GM23338 (cell line): ENCODE data around the gene TEX30. TPM values are rescaled to one million over a fixed set of nuclear protein-coding genes. Genes with fewer than 3 reads are reported as not detected.

Experiments
- ATAC-seq: fragments of 200-7000 bp; cut with Tn5 transposase; 3 replicates; pipeline ENCODE4 v1.9.1; 2020
- DNase-seq: peaks from one replicate; pipeline ENCODE4 v3.0.0-alpha.2; 2015; ENCODE audit warnings: low spot score
- H2AFZ ChIP-seq: fragments of 200-600 bp; sonication (generic); 2 replicates; pipeline ENCODE4 v1.8.0; 2016; ENCODE audit warnings: antibody characterized with exemption, mild to moderate bottlenecking, moderate library complexity
- H3F3A ChIP-seq: fragments of 200-600 bp; sonication (generic); replicated peaks from 2 replicates; pipeline ENCODE4 v1.8.0; 2017; ENCODE audit warnings: antibody characterized with exemption, mixed run types, low read depth
- H3K27ac ChIP-seq: fragments of 200-600 bp; sonication (generic); 2 replicates; pipeline ENCODE4 v1.6.1; 2016; ENCODE audit warnings: low read depth
- H3K27me3 ChIP-seq: fragments of 200-600 bp; sonication (generic); 2 replicates; pipeline ENCODE4 v1.8.0; 2016; ENCODE audit warnings: mild to moderate bottlenecking, mixed run types, moderate library complexity; ENCODE audit not compliant: insufficient read depth
- H3K36me3 ChIP-seq: fragments of 200-600 bp; sonication (generic); 2 replicates; pipeline ENCODE4 v1.8.0; 2016; ENCODE audit warnings: mild to moderate bottlenecking; ENCODE audit not compliant: insufficient read depth
- H3K4me1 ChIP-seq: fragments of 200-600 bp; sonication (generic); 2 replicates; pipeline ENCODE4 v1.8.0; 2016; ENCODE audit warnings: mild to moderate bottlenecking, moderate library complexity; ENCODE audit not compliant: insufficient read depth
- H3K4me2 ChIP-seq: fragments of 200-600 bp; sonication (generic); 2 replicates; pipeline ENCODE4 v1.7.1; 2017; ENCODE audit warnings: mixed run types
- H3K4me3 ChIP-seq: fragments of 200-600 bp; sonication (generic); 2 replicates; pipeline ENCODE4 v1.6.1; 2016; ENCODE audit warnings: mixed run types
- H3K79me2 ChIP-seq: fragments of 200-600 bp; sonication (generic); replicated peaks from 2 replicates; pipeline ENCODE4 v1.8.0; 2017; ENCODE audit warnings: mild to moderate bottlenecking; ENCODE audit not compliant: insufficient read depth
- H3K9me2 ChIP-seq: fragments of 200-600 bp; sonication (generic); 2 replicates; pipeline ENCODE4 v1.8.0; 2017; ENCODE audit not compliant: insufficient read depth
- H4K20me1 ChIP-seq: fragments of 200-600 bp; sonication (generic); replicated peaks from 2 replicates; pipeline ENCODE4 v1.8.0; 2017; ENCODE audit warnings: mild to moderate bottlenecking; ENCODE audit not compliant: insufficient read depth
- H3K27ac Mint-ChIP-seq: 2 replicates; pipeline ENCODE4 v1.8.0; 2020; ENCODE audit warnings: inconsistent platforms, mild to moderate bottlenecking, moderate library complexity, mixed read lengths
- H3K27me3 Mint-ChIP-seq: 3 replicates; pipeline ENCODE4 v1.8.0; 2022; ENCODE audit warnings: low read depth, mild to moderate bottlenecking, moderate library complexity, mixed read lengths, inconsistent platforms; ENCODE audit not compliant: insufficient read depth, poor library complexity
- H3K36me3 Mint-ChIP-seq: 3 replicates; pipeline ENCODE4 v1.8.0; 2021; ENCODE audit warnings: low read depth, mild to moderate bottlenecking, inconsistent platforms, moderate library complexity, mixed read lengths
- H3K4me1 Mint-ChIP-seq: 3 replicates; pipeline ENCODE4 v1.8.0; 2020; ENCODE audit warnings: mild to moderate bottlenecking, inconsistent platforms, mixed read lengths
- H3K4me3 Mint-ChIP-seq: 3 replicates; pipeline ENCODE4 v1.8.0; 2021; ENCODE audit warnings: moderate library complexity, mild to moderate bottlenecking, inconsistent platforms, mixed read lengths
- H3K9me3 Mint-ChIP-seq: 3 replicates; pipeline ENCODE4 v1.8.0; 2020; ENCODE audit warnings: moderate library complexity, mild to moderate bottlenecking, inconsistent platforms, mixed read lengths
- NANOG ChIP-seq: IDR thresholded peaks from 2 replicates; pipeline ENCODE4 v1.6.1; 2016; ENCODE audit warnings: antibody characterized with exemption, borderline replicate concordance
- STAT1 ChIP-seq: IDR thresholded peaks from one replicate; pipeline ENCODE4 v1.6.1; 2016; ENCODE audit warnings: antibody characterized with exemption; ENCODE audit not compliant: unreplicated experiment
- ZNF462 ChIP-seq: fragments of 250-450 bp; sonication (Bioruptor Pico); IDR thresholded peaks from 2 replicates; pipeline ENCODE4 v1.5.0; 2020; ENCODE audit warnings: mild to moderate bottlenecking, moderate library complexity
- polyA plus RNA-seq: library from polyadenylated mRNA; unstranded; fragments of >200 nt; fragmentation: Nextera tagmentation; extraction: Ambion mirVana; gene quantifications from 2 replicates; pipeline ENCODE4 v1.2.1, GENCODE V29; 2016
- total RNA-seq: library from RNA; depleted of rRNA; stranded (reverse); fragments of >200 nt; shearing (Covaris generic); gene quantifications from 2 replicates; pipeline ENCODE4 v1.2.3, GENCODE V29; 2014
- TF ChIP-seq, protein P1 (sequence below): IDR thresholded peaks from one replicate; pipeline ENCODE4 v1.6.1; 2018; ENCODE audit warnings: antibody characterized with exemption; ENCODE audit not compliant: unreplicated experiment
- TF ChIP-seq, protein P2 (sequence below), 2 experiments: fragments of 200-600 bp in 1 of 2; sonication (generic) in 1 of 2; conservative IDR thresholded peaks; 2 replicates each; pipeline versions ENCODE4 v1.5.1 to v1.6.1; 2016 to 2017; ENCODE audit warnings: antibody characterized with exemption in 2 of 2, low read depth in 2 of 2, mild to moderate bottlenecking in 2 of 2, moderate library complexity in 1 of 2

TEX30 gene
- total and polyA plus RNA-seq, 2 experiments from 2014 or later: 6.3 to 28.2 TPM

DNA sequence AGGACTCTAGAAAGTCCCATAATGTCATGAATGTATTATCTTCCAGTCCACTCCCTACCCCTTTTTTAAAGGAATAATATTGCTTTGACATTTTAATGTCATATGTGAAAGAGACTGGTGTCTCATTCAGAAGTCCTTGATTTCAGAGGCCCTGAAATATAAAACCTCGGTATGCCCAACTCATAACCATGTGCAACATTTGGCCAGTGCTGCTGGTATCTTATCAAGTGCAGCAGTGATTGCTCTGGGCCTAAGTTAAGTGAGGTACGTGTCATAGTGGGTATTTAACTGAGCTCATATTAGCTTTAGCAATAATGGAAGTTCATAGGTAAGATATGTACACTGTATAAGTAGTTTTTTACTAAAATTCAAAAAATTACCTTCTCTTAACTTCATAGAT is 14.7 kb downstream of the TEX30 start (continued):
- TF ChIP-seq, protein P1, sequence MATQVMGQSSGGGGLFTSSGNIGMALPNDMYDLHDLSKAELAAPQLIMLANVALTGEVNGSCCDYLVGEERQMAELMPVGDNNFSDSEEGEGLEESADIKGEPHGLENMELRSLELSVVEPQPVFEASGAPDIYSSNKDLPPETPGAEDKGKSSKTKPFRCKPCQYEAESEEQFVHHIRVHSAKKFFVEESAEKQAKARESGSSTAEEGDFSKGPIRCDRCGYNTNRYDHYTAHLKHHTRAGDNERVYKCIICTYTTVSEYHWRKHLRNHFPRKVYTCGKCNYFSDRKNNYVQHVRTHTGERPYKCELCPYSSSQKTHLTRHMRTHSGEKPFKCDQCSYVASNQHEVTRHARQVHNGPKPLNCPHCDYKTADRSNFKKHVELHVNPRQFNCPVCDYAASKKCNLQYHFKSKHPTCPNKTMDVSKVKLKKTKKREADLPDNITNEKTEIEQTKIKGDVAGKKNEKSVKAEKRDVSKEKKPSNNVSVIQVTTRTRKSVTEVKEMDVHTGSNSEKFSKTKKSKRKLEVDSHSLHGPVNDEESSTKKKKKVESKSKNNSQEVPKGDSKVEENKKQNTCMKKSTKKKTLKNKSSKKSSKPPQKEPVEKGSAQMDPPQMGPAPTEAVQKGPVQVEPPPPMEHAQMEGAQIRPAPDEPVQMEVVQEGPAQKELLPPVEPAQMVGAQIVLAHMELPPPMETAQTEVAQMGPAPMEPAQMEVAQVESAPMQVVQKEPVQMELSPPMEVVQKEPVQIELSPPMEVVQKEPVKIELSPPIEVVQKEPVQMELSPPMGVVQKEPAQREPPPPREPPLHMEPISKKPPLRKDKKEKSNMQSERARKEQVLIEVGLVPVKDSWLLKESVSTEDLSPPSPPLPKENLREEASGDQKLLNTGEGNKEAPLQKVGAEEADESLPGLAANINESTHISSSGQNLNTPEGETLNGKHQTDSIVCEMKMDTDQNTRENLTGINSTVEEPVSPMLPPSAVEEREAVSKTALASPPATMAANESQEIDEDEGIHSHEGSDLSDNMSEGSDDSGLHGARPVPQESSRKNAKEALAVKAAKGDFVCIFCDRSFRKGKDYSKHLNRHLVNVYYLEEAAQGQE: no peak
- no peak for TF ChIP-seq STAT1
- TF ChIP-seq, protein P2, sequence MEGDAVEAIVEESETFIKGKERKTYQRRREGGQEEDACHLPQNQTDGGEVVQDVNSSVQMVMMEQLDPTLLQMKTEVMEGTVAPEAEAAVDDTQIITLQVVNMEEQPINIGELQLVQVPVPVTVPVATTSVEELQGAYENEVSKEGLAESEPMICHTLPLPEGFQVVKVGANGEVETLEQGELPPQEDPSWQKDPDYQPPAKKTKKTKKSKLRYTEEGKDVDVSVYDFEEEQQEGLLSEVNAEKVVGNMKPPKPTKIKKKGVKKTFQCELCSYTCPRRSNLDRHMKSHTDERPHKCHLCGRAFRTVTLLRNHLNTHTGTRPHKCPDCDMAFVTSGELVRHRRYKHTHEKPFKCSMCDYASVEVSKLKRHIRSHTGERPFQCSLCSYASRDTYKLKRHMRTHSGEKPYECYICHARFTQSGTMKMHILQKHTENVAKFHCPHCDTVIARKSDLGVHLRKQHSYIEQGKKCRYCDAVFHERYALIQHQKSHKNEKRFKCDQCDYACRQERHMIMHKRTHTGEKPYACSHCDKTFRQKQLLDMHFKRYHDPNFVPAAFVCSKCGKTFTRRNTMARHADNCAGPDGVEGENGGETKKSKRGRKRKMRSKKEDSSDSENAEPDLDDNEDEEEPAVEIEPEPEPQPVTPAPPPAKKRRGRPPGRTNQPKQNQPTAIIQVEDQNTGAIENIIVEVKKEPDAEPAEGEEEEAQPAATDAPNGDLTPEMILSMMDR (conservative IDR thresholded peaks at IDR 0.05; ENCODE audit: low read depth in 2 of 2): no peak

- Histone ChIP-seq H3K36me3 (no peaks in the 10 kb centered on the region), H4K20me1 (no peaks in the 10 kb centered on the region), H3K9me2 (no peaks in the 10 kb centered on the region), H3K4me2 (no peak overlapping the region), H3K27me3 (no peaks in the 10 kb centered on the region), H2AFZ (no peak overlapping the region), H3K4me3 (no peak overlapping the region), H3F3A (no peaks in the 10 kb centered on the region), H3K27ac (no peak overlapping the region), H3K4me1 (no peaks in the 10 kb centered on the region), H3K79me2 (no peaks in the 10 kb centered on the region)
- H3K27ac Mint-ChIP-seq: no peak overlapping the region
- TF ChIP-seq NANOG (no peak), ZNF462 (no peak)
- peaks cover 4% of the 10 kb centered on the region; the same call in 2 of the 3 replicates for H3K4me1 Mint-ChIP-seq
- DNase-seq (no peak), ATAC-seq (no peak)
- H3K9me3 Mint-ChIP-seq: peaks cover 7% of the 10 kb centered on the region; the same call in 2 of the 3 replicates
- no peak overlapping the region for H3K4me3 Mint-ChIP-seq
- no peaks in the 10 kb centered on the region; the same call in 2 of the 3 replicates for H3K36me3 Mint-ChIP-seq
- peaks cover 2% of the 10 kb centered on the region for H3K27me3 Mint-ChIP-seq
These were observed 16.6 kb downstream of the TEX30 start for GRCh38 chr13:102757006-102757405.
